HG03039 (cell line): ENCODE results near the gene RAB30.
"Not testable (repeated sequence)": the region's sequence is repeated elsewhere in the genome, so short reads cannot be mapped to it uniquely, and the experiment has no call there.

Source experiments
- ATAC-seq: cut with Tn5 transposase; IDR thresholded peaks from one replicate; pipeline ENCODE4 v1.9.1; 2021; ENCODE audit warnings: mild to moderate bottlenecking, moderate library complexity; ENCODE audit not compliant: unreplicated experiment

RAB30 gene

GRCh38 chr11:83011333-83012167, 60.1 kb downstream of the RAB30 start:
- ATAC-seq = no peak

- no peak for ATAC-seq
Observed at GRCh38 chr11:83009999-83010398, 61.7 kb downstream of the RAB30 start.

GRCh38 chr11:83009136-83009535, 62.6 kb downstream of the RAB30 start:
- ATAC-seq = not testable (repeated sequence)

GRCh38 chr11:83008581-83008923, 63.1 kb downstream of the RAB30 start:
- no peak for ATAC-seq

- ATAC-seq = peak; percentile 44
Observed at GRCh38 chr11:83007909-83008580, 63.7 kb downstream of the RAB30 start.

- ATAC-seq = no peak
Observed at GRCh38 chr11:83007477-83007876, 64.2 kb downstream of the RAB30 start.

- peak; percentile 62 for ATAC-seq
Observed at GRCh38 chr11:83006877-83007330, 64.8 kb downstream of the RAB30 start.

- ATAC-seq = no peak
Observed at GRCh38 chr11:83004746-83005556, 66.7 kb downstream of the RAB30 start.

- no peak for ATAC-seq
Observed at GRCh38 chr11:83002522-83002921, 69.2 kb downstream of the RAB30 start.

- no peak for ATAC-seq
Observed at GRCh38 chr11:83002053-83002452, 69.6 kb downstream of the RAB30 start.

- ATAC-seq = no peak
Observed at GRCh38 chr11:83000381-83000780, 71.3 kb downstream of the RAB30 start.

GRCh38 chr11:82999232-82999631, 72.5 kb downstream of the RAB30 start:
- ATAC-seq = no peak

GRCh38 chr11:82998697-82999096, 73.0 kb downstream of the RAB30 start:
- ATAC-seq = no peak

- ATAC-seq = peak; percentile 92
Observed at GRCh38 chr11:82996966-82997606, 74.6 kb downstream of the RAB30 start.

- peak; percentile 38 for ATAC-seq
Observed at GRCh38 chr11:82995754-82996398, 75.8 kb downstream of the RAB30 start.

GRCh38 chr11:82995235-82995634, 76.5 kb downstream of the RAB30 start:
- ATAC-seq = no peak

GRCh38 chr11:82994604-82995230, 77.0 kb downstream of the RAB30 start:
- no peak for ATAC-seq

- no peak for ATAC-seq
Observed at GRCh38 chr11:82992223-82992622, 79.5 kb downstream of the RAB30 start.

- ATAC-seq = no peak
Observed at GRCh38 chr11:82989628-82990404, 81.9 kb downstream of the RAB30 start.
